Activated T-cell treated with anti-CD3 and anti-CD28 coated beads for 1 hour (primary cell): ENCODE results near the gene TMEM52.
A peak's percentile ranks its signal among the peaks of the same experiment; 100 is the strongest.

Source experiments
- DNase-seq: peaks from one replicate; pipeline ENCODE4 v3.0.0-alpha.2; 2020; ENCODE audit warnings: low read depth

The TMEM52 gene

GRCh38 chr1:1926346-1926811, 7.3 kb upstream of the TMEM52 start:
- DNase-seq = no peak

DNA sequence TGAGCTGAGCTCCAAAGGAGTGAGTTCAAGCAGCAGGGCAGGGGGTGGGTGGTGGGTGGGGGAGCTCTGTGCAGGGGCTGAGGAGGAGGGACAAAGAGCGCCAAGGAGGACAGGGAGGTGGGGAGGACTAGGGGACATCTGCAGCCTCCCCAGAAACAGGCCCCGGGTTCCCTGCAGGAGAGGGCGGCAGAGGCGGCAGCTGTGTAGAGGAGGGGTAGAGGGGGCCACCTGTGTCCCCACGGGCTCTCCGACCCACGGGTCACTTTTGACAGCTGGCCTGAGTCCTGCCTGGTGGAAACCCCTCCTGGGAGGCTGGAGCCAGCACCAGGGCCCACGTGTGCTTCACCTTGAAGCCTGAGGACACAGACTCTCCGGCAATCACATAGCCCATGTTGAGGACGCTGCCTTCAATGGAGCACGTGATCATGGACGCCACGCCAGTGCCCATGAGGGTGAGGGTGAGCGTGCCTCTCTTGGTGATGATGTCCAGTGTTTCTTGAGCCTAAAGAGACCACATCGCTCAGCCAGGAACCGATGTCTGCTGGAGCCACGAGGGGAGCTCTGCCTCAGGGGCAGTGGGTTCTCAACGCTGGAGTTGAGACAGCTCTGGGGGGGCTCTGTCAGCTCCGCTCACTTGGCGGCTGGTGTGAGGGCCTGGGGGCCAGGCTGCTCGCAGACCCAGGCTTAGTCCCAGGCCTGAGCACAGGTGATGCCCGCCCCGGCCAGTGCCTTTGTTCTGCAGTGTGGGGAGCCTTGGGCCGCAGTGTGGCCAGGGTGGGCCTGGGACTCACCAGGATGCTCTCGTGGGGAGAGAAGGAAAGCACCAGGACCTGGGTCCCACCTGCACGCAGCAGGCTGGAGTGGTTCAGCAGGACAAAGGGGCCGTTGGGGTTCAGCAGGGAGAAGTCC, 6.6 kb upstream of the TMEM52 start:
- no peak for DNase-seq

GRCh38 chr1:1924849-1925248, 5.8 kb upstream of the TMEM52 start:
- no peak for DNase-seq

- no peak for DNase-seq
Observed at GRCh38 chr1:1924386-1924785, 5.3 kb upstream of the TMEM52 start.

- DNase-seq = no peak
Observed at GRCh38 chr1:1922956-1923833, 4.1 kb upstream of the TMEM52 start.

- DNase-seq = no peak
Observed at GRCh38 chr1:1922702-1922955, 3.5 kb upstream of the TMEM52 start.

- no peak for DNase-seq
Observed at GRCh38 chr1:1921901-1922701, 3.0 kb upstream of the TMEM52 start.

- no peak for DNase-seq
Observed at GRCh38 chr1:1921459-1921862, 2.4 kb upstream of the TMEM52 start.

DNA sequence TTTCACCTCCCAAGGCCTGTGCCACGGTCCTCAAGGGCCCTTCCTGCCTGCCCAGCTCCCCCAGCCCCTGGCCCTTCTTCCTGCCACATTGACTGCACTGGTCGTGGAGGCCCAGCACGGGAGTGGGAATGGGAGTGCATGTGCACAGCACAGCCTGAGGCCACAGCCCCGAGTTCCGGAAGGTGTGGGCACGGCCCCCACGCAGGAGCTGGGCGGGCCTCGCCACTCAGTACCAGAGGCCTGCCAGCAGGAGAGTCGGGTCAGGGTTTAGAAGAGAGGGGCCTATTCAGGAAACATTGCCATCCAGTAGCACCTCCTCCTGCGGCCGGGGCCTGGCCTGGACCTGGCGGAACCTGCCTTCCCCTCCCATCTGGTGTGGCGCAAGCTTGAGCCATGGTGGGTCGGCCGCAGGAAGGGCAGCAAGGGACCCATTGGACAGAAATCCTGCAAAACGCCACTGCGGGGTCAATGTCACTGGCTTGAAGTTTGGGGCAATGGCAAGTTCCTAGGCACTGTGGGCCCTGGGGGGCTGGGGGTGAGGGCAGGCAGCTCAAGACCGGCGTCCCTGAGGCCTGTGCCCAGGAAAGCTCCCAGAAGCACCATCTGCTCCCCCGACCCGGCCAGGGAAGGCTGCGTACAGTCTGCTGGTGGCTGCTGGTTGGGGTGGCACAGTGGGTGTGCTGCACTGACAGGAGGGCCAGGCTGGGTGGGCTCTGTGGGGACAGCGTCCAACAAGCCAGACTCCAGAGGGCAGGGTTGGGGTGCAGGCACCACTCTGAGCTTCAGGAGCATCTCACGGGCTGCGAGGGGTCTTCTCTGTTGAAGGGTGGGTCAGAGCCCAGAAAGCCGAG, 1.8 kb upstream of the TMEM52 start:
- no peak for DNase-seq

- DNase-seq = no peak
Observed at GRCh38 chr1:1920057-1920607, 1.1 kb upstream of the TMEM52 start.

DNA sequence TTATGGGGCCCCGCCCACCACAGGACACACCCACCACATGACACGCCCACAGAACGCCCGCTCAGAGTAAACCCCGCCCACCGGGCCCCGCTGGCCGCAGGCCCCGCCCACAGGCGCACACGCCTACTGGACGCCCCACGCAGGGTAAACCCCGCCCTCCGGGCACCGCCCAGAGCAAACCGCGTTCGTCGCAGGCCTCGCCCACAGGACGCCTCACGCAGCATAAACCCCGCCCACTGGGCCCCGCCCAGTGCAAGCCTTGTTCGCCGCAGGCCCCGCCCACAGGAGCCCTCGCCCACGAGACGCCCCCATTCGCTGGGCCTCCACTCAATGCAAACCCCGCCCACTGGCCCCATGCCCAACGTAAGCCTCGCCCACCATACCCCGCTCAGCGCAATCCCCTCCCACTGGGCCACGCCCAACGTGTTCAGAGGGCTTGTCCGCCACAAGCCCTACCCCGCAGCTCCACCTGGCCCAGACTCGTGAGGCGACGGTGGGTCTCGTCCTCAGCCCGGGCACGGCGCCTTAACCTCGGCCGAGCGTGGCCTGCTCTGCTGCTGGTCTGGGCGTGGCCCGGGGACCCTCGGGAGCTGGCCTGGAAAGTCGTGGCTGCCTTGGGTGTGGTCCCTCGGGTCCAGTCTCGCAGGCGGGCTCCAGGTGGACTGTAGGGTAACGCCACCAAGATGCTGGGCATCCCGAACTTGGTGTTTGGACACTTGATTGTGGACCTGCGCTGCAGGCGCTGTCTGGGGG, 401 bp upstream of the TMEM52 start:
- peak; percentile 100 for DNase-seq

DNA sequence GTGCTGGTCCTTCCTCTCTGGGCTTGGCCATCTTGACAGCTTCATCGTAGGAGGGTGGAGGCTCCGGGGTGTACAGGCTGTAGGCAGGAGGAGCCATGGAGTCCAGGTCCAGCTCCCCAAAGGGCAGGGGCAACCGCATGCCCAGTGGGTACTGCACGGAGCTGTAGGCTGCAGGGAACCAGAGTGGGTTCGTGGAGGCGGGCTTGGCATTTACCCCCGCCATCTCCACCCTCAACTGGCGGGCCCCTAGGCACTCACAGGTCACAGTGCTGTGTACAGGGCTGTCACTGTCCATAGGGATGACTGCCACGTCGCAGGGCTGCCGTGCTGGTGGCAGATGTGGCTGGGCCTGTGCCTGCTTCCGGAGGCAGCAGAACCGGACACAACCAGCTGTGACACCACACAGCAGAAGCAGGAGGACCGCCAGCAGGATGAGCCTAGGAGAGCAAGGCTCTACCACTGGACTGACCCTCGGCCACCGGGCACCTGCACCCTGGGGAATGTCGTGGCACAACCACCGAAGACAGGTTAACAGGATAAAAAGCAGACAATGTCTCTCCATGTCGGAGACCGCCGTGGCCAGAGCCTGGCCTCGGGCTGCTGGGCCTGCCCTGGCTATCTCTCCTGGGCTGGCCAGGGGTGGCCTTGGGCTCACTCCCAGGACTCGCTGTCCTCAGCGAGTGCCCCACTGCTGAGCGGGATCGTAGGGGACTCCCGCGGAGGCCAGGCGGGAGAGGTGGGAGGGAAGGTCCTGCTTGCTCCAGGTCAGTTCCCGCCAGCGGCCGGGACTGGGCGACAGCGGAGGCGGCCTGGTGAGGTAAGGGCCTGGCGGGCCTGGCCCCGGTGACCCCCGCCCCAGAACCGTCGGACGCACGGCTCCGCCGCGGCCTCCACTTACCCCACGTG, 831 bp downstream of the TMEM52 start:
- no peak for DNase-seq

DNA sequence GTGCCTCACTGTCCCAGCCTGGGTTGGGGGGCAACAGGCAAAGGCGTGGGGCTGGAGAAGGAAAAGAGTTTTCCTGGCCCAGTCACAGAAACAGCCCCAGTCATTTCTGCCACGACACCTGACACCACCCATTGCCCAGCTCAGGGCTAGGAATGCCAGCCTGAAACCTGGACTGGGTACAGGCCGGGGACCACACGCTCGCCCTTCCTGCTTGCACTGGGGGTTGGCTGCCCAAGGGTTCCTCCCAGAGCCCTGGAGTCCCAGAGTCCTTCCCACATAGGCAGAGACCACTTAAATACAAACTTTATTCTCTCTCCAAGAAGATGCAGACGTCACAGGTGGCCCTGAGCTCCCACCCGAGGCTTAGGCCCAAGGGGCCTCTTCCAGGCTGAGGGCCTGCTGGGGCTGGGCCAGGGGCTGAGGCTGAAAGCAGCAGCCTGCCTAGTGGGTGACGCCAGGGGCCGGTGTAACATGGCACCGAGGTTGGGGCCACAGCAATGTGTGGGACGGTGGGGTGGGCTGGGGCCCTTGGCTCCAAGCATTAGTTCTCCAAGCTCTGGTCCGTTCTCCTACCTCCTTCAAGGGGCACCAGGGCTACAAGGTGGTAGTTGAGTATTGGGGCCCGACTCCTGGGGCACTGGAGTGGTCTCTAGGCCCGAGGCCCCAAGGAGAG, 1.6 kb downstream of the TMEM52 start:
- no peak for DNase-seq

DNA sequence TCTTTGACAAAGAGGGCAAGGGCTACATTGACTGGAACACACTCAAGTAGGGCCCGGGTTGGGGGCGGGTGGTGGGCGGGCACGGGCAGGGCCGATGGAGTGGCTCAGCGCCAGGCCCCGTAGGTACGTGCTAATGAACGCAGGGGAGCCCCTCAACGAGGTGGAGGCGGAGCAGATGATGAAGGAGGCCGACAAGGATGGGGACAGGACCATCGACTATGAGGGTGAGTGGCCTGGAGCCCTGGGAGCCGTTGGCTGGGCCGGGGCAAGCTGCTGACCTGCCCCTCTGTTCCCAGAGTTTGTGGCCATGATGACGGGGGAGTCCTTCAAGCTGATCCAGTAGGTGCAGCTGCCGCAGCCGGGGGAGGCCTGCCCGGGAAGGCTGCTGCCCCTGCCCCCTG, 2.2 kb downstream of the TMEM52 start:
- DNase-seq = no peak

DNA sequence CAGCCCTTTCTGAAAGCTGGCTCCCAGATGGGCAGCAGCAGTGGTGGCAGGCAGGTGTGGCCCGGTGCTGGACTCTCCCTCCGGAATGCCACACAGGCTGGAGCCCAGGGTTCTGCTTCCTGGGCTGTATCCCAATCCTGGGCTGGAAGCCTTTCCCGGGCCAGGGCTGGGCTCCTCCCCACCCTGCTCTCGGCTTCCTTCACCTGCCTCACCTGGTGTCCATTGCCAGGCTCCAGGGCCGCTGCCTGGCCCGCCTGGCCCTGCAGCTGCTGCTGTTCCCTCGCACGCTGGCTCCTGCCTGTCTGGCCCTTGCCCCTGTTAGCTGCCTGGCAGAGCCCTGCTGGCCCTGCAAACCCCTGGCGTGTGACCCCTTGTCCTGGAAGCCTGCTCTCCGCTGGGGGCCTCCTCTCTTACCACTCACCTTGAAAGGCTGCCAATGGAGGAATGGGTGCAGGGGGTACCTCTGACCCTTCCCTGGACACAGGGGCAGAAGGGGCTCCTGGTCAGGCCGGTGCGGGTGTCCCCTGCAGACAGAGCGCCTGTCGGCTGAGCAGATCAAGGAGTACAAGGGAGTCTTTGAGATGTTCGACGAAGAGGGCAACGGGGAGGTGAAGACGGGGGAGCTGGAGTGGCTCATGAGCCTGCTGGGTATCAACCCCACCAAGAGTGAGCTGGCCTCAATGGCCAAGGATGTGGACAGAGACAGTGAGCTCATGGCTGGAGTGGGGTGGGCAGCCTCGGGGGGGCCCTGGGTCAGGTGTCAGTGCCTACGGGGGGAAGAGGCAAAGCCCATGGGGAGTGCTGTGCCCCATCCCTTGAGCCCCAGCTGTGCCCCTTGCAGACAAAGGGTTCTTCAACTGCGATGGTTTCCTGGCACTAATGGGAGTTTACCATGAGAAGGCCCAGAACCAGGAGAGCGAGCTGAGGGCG, 2.9 kb downstream of the TMEM52 start:
- DNase-seq = no peak

- no peak for DNase-seq
Observed at GRCh38 chr1:1914971-1915692, 3.9 kb downstream of the TMEM52 start, which contains the start of gene CALML6. Gene CALML6 (plus strand): TSS chr1:1915260. CDS start chr1:1915281, 21 bp downstream.
